Upper lobe of left lung (tissue), 4 donors: ENCODE results near the gene IL1RAP.

Experiments
- CTCF ChIP-seq, 6 experiments: fragments of 450-650 bp in 4 of 6; fragments of 200-600 bp in 2 of 6; sonication (generic) in 2 of 6; IDR thresholded peaks; one replicate each; pipeline ENCODE4 v1.5.1; 2016 to 2019; ENCODE audit warnings: antibody characterized with exemption in 6 of 6
- POLR2A ChIP-seq, 4 donors: fragments of 450-650 bp; IDR thresholded peaks; one replicate each; pipeline ENCODE4 v1.5.1; 2016 to 2017; ENCODE audit warnings: antibody characterized with exemption in 4 of 4, mild to moderate bottlenecking in 2 of 4
- POLR2AphosphoS5 ChIP-seq, 2 donors: sonication (generic); formaldehyde crosslinking; IDR thresholded peaks; one replicate each; pipeline ENCODE4 v1.5.1; 2017; ENCODE audit warnings: antibody characterized with exemption in 2 of 2

- TF ChIP-seq CTCF (IDR thresholded peaks at IDR 0.05) (no peak), POLR2AphosphoS5 (IDR thresholded peaks at IDR 0.05) (no peak), POLR2A (IDR thresholded peaks at IDR 0.05) (no peak)
Measured at GRCh38 chr3:190697502-190697830, 183.6 kb downstream of the IL1RAP start.
